Eye (tissue), 1 donor: ENCODE measurements around the gene KCNQ1.

Experiments
- DNase-seq: peaks from one replicate; pipeline ENCODE4 v3.0.0-alpha.2; 2015

KCNQ1 gene

DNA sequence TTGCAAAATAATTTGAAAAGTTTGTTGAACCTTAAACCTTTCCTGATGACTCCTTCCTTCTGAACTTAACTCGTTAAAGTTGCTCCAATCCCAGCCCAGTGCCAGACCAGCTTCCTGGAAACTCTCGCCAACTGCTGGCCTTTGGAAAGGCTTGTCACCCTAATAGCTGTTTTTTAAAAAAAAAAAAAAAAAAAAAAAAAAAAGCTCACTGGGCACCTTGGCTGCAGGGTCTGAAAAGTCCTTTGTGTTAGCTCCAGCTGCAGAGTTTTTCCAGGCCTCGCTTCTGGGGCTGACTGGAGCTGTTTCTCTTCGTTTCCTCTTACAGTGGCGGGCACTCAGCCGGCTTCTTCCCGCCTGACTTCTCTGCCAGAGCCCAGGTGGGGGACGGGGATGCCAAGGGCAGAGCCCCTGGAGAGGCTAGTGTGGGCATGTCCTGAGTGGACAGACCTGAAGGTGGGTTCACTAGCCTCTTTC lies 229.9 kb downstream of the KCNQ1 start:
- DNase-seq, result no peak

DNA sequence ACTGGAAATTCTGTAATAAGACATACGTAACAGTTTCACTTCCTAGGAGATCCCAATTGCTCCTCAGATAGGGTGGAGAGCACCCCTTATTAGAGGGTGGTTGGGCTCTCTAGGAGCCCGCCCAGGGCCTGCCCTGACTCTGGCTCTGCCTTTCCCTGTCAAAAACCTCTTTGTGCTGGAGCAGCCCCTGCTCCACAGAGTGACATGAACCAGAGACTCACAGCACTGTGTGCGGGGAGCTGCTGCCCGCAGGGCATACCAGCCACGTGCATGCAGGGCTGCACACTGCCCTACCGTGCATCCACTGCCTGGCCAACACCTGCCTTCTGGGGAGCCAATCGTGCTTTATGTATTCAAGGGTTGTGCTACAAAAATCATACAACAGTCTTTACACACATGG lies 230.7 kb downstream of the KCNQ1 start:
- no peak for DNase-seq

GRCh38 chr11:2677127-2677526 lies 232.3 kb downstream of the KCNQ1 start:
- DNase-seq, result no peak

- DNase-seq, result no peak
Observed at GRCh38 chr11:2678396-2678795, 233.6 kb downstream of the KCNQ1 start.

DNA sequence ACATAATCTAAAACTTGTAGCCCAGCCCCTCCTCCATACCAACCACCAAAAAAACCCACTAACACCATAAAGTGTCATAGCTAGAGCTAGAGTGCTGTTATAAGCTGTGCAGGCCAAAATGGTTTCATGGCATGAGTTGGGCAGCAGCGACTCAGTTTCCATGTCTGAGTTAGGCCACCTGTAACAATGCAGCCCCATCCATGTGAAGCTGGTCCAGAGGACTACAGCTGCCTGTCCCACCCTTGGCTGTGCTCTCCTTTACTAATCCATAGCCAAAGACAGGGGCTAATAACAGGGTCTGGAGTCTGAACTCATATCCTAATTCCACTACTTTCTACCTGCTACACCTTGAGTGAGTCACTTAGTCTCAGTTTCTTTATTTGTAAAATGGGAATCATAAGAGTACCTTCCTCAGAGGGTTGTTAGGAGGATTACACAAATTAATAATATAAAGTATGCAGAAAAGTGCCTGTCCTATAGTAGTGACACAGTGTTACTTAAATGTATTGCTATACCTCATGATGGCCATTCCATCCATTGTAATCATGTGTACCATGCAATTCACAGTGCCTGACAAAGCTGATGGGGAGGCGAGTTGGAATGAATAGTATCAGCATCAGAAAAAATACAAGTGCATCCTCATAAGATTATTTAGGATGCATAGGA lies 234.3 kb downstream of the KCNQ1 start:
- no peak for DNase-seq

GRCh38 chr11:2681408-2682145 lies 236.8 kb downstream of the KCNQ1 start:
- DNase-seq, result no peak

DNA sequence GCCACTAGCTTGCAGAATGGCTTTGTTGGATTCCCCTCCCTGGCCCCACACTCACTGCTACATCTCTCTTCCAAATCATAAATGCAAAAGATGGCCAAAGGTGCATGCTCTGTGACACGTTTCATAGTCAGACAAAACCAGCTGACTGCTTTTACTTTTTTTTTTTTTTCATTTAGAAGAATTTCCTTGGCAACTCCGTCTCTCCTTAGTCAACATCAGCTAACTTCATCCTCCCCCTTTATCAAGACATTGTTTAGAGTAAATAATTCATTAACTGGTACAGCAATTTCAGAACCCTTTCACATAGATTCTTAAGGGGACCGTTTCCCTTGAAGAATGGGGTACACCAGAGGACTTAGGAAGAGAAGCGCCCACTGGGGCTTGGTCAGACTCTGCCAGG lies 239.0 kb downstream of the KCNQ1 start:
- DNase-seq, result no peak

GRCh38 chr11:2684581-2684980 lies 239.8 kb downstream of the KCNQ1 start:
- no peak for DNase-seq

- no peak for DNase-seq
Observed at GRCh38 chr11:2685051-2685450, 240.2 kb downstream of the KCNQ1 start.

- no peak for DNase-seq
Observed at GRCh38 chr11:2685566-2686359, 241.0 kb downstream of the KCNQ1 start.

DNA sequence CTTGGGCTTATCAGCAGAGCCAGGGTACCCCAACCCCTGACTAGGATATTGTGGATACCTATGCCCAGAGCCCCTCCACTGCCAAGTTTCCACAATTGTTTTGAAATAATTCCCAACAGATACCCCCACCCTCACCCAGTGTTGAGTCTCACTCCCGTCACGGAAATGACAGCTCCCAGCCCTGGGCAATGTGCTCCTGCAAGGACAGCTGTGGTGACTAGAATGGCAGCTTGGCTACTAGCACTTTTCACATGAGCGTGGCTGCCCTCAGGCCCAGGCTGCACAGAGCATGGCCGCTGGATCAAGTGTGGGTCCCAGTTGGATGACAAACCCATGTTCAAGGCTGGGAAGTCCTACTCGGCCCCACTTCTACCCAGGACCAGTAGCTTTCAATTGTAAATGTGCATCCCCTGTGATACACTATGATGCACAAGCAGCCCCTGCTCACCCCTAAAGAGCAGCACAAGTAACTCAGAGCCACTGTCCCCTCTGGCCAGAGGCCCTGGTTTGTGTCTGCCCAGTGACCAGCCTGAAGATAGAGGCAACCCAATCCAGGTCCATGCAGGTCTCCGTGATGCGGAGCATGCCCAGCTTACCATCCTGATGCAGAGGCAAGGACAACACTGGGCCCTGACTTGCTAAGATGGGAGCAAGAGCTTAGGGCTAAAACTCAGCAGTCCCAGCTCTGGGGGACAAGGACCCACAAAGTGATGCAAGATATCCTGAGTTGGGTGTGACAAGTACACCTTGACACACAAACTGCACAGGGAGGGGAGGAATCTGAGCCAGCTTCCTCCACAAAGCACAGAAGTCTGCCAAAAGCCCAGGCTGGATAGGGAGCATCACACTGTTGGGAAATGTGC lies 241.8 kb downstream of the KCNQ1 start:
- no peak for DNase-seq

GRCh38 chr11:2687223-2687530 lies 242.4 kb downstream of the KCNQ1 start:
- no peak for DNase-seq

DNA sequence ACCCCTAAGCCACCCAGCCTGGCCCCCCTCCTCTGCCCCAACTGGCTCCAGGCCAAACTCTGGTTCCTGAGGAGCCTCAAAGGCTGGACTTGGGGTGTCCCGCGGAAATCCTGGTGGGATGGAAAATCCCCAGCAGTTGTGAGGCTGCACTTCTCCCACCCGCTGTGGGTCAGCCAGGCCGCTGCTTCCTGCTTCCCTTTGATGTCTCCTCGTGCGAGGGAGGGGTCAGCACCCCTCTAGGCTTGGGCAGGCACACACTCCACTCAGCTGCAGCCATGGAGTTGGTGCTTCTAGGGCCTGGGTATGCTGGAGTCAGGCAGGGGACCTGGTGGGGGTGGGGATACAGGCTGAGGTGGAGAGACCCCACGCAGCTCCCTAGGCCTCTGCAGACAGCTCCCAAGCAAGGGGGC lies 243.0 kb downstream of the KCNQ1 start:
- peak; percentile 25 for DNase-seq

GRCh38 chr11:2688381-2689231 lies 243.8 kb downstream of the KCNQ1 start:
- DNase-seq, result no peak

GRCh38 chr11:2689651-2690575 lies 245.1 kb downstream of the KCNQ1 start:
- DNase-seq, result peak; percentile 45

GRCh38 chr11:2690596-2691354 lies 246.0 kb downstream of the KCNQ1 start:
- DNase-seq, result peak; percentile 14

- no peak for DNase-seq
Observed at GRCh38 chr11:2691355-2691761, 246.6 kb downstream of the KCNQ1 start.

DNA sequence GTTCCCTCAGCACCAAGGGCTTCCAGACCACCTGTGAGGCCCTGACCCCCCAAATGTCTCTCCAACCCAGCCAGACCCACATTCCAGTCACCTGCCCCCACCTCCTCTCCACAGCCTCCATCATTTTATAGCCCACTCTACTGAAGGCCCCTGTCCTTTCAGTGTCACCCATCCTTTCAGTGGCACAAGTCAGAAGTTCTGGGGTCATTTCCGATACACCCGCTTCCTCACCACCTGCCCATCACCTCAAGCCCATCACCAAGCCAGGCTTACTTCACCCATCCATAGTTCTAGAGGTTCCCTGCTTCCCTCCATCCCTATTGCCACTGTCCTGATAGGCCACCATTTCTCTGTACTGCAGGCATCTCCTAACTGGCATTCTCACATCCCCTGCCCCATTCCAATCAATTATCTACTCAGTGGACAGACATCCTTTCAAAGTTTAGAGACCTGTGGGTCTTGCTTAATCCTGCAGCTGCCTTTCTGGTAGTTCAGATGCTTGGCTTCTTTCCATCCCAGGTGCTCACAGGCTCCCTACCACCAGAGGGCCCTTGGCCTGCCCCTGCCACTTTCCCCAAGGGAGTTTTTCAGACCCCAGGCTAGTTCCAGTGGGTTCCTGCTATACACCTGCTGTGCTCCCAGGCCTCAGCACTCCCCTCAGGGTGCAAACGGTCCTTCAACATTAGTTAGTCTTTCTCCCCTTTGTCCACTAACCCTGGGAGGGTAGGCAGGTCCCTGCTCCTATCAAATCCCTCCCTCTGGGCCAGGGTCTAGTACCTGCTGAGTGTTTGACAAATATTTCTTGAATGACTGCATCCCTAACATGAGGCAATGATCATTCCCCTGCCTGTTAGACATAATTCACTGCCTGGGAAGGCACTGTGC lies 247.4 kb downstream of the KCNQ1 start:
- DNase-seq, result no peak
